VCaP (cell line): ENCODE results near the gene RBBP8.
A peak's percentile ranks its signal among the peaks of the same experiment; 100 is the strongest.

ENCODE experiments used
- H3K27ac ChIP-seq: fragments of 450-650 bp; 2 replicates; pipeline ENCODE4 v1.5.1; 2017
- TF ChIP-seq, protein P1 (sequence below): fragments of 450-650 bp; conservative IDR thresholded peaks from 2 replicates; pipeline ENCODE4 v1.5.1; 2017; ENCODE audit warnings: mild to moderate bottlenecking, moderate library complexity

The RBBP8 gene

DNA sequence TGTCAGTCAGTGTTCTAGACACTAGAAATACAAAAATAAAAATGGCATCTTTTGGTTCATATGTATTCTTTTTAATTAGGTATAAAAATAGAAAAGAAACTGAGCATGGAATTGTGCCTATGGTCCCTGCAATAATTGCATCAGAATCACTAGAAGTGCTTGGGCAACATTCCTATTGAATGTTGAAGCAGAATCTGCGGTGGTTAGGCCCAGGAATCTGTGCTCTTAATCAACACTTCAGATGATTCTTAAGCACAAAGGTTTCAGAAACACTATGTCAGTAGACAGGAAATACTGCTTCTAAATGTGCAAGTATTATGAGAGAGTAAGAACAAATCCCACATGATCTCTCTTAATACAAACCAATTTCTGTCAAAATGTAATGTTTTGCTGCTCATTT lies 20.3 kb upstream of the RBBP8 start:
- TF ChIP-seq, protein P1, sequence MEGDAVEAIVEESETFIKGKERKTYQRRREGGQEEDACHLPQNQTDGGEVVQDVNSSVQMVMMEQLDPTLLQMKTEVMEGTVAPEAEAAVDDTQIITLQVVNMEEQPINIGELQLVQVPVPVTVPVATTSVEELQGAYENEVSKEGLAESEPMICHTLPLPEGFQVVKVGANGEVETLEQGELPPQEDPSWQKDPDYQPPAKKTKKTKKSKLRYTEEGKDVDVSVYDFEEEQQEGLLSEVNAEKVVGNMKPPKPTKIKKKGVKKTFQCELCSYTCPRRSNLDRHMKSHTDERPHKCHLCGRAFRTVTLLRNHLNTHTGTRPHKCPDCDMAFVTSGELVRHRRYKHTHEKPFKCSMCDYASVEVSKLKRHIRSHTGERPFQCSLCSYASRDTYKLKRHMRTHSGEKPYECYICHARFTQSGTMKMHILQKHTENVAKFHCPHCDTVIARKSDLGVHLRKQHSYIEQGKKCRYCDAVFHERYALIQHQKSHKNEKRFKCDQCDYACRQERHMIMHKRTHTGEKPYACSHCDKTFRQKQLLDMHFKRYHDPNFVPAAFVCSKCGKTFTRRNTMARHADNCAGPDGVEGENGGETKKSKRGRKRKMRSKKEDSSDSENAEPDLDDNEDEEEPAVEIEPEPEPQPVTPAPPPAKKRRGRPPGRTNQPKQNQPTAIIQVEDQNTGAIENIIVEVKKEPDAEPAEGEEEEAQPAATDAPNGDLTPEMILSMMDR = no peak
- peak overlapping the region; percentile 78; the same call in 1 of the 2 replicates for H3K27ac ChIP-seq

DNA sequence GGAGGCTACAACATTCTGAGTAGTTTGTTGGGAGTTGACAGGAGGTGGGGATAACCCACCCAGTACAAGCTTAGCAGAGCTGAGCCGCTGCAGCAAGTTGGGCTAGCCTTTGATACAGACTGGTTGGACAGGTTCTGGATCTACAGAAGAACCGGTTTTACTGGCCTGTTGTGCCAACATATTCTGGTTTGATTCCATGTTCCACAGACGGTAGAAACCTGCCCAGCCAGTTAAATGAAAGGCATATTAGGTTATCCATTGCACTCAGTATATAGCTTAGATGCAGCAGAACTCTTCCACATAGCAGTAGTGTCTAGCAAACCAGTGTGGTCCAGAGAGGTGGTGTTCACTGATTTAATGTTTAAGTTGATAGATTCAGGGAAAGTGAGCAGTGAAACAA lies 19.3 kb upstream of the RBBP8 start:
- H3K27ac ChIP-seq = peak overlapping the region; percentile 78
- TF ChIP-seq, protein P1 = no peak

DNA sequence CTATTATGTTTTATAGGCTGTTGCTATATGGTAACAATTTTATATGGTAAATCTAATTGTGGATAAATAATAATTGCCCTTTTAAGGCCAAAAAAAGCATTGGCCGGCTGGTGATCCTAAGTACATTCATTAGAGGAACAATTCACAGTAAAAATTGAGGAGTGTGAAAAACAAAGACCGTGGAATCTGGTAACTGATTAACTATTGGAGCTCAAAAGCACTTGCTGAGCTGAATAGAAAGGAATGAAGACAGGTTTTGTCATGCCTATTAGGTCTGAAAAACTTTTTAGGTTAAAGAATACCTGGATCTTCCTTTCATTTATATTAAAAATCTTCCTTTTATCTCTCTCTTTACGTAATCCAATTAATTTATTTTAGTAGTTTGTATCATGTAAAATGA lies 18.5 kb upstream of the RBBP8 start:
- TF ChIP-seq, protein P1 = no peak
- H3K27ac ChIP-seq = peak overlapping the region; percentile 78

DNA sequence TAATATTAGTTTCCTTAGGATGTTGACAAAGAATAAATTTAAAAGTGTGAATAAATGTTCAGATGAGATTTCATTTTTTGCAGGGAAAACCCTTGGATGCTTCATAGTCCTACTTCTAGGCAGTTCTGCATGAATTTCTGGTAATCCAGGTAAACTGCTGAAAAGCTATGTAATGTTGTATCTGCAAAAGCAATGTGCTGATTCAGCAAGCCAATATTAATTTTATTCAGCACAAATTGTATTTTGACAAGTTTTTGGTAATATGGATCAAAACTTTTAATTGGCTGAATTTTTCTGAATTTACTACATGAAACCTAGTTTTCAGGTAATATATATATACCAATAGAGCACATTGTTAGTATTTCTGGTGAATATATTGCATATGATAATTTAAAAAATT lies 17.8 kb upstream of the RBBP8 start:
- TF ChIP-seq, protein P1 = no peak
- peak overlapping the region; percentile 78 for H3K27ac ChIP-seq

DNA sequence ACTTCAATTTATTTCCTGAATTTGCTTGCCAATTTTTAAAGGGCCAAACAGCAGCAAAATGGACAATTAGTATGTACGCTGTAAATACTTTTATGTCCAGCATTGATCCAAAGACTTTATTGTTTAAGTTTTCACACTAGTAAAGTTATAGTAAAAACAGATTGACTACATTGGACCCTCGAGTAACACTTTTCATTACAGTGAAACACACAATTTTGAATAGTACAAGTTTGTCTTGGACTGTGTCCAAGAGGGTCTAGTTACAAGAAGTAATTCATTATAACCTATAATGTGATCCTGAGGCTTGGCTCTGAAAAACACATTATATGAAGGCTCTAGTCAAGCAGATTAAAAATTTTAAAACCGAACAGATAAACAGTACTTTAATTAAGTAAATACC lies 11.4 kb upstream of the RBBP8 start:
- TF ChIP-seq, protein P1 = no peak
- H3K27ac ChIP-seq = peak overlapping the region; percentile 9

DNA sequence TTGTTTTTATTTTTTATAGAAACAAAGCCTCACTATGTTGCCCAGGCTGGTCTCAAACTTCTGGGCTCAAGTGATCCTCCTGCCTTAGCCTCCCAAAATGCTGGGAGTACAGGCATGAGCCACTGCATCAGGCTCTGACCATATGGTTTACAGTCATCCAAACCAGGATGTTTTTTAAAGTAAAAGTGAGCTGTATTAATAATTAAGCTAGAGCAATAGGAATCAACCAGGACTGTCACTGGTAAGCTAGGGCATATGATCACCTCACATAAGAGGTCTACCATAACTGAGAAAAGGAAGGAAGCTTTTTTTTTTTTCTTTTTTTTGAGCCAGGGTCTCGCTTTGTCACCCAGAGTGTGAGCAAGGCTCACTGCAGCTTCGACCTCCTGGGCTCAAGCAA lies 8.5 kb upstream of the RBBP8 start:
- TF ChIP-seq, protein P1 = no peak

DNA sequence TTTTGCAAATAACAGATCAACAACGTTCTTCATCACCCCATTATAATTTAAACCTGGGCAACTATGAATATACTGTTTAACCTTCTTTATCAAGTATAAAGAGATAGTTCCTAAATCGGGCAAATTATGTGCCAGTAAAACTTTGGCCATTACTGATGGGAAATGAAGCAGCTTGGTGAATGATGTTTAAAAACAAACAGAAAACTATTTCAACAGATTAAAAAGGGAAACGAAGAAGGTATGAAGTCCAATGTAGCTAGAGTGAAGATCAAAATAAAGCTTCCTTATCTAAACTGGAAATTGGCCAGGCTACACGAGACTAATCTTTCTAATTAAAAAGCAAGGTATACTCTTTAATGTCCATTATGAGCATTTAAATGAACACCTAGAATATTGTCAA lies 6.7 kb upstream of the RBBP8 start:
- TF ChIP-seq, protein P1 = no peak
- no peak overlapping the region for H3K27ac ChIP-seq

More for the DNA sequence above, 8.5 kb upstream of the RBBP8 start:
- no peak overlapping the region for H3K27ac ChIP-seq

DNA sequence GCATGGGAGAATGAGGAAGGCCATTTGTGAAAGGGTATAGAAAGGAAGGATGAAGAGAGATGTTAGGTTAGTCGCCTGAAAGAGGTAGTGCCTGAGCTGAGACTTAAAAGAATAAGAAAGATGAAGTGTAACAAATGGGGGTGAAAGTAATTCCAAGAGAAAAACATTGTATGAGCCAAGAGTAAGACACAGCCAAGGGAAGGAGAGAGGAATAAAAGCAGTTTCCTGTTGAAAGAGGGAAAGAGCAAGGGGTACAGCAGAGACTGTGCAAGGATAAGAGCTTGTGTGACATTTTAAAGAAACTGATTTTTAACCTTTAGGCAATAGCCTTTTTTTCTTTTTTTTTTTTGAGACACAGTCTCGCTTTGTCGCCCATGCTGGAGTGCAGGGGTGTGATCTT lies 4.8 kb upstream of the RBBP8 start:
- no peak overlapping the region for H3K27ac ChIP-seq
- TF ChIP-seq, protein P1 = no peak
